Measurements from ENCODE around the gene SASH3. TPM values are rescaled to one million over a fixed set of nuclear protein-coding genes. Genes with fewer than 3 reads are reported as not detected.
A peak's percentile ranks its signal among the peaks of the same experiment; 100 is the strongest.

The SASH3 gene
- total and polyA plus RNA-seq, 2 donors (not counting 1 experiment from before 2014, with no cell fraction given) = 224 to 240 TPM

GRCh38 chrX:129790146-129790545, 10.4 kb downstream of the SASH3 start:
- TF ChIP-seq, protein P1, sequence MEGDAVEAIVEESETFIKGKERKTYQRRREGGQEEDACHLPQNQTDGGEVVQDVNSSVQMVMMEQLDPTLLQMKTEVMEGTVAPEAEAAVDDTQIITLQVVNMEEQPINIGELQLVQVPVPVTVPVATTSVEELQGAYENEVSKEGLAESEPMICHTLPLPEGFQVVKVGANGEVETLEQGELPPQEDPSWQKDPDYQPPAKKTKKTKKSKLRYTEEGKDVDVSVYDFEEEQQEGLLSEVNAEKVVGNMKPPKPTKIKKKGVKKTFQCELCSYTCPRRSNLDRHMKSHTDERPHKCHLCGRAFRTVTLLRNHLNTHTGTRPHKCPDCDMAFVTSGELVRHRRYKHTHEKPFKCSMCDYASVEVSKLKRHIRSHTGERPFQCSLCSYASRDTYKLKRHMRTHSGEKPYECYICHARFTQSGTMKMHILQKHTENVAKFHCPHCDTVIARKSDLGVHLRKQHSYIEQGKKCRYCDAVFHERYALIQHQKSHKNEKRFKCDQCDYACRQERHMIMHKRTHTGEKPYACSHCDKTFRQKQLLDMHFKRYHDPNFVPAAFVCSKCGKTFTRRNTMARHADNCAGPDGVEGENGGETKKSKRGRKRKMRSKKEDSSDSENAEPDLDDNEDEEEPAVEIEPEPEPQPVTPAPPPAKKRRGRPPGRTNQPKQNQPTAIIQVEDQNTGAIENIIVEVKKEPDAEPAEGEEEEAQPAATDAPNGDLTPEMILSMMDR (IDR thresholded peaks at IDR 0.05) = no peak
- no peak for TF ChIP-seq EZH2 (IDR thresholded peaks at IDR 0.05; ENCODE audit: borderline replicate concordance, insufficient read depth, low read depth, low read length, poor library complexity, severe bottlenecking)
- intact Hi-C loops (cut with micrococcal nuclease) = no loop called here
- peaks cover 0 to 81% of the 10 kb centered on the region in 2 experiments for H3K36me3 ChIP-seq (replicated peaks in 1 of 2; ENCODE audit: control extremely low read depth in 1 of 2, control insufficient read depth in 1 of 2, extremely low read depth in 1 of 2, insufficient read depth in 2 of 2, low read length in 1 of 2)
- DNase-seq = no peak
- H3K9me3 ChIP-seq (ENCODE audit: control extremely low read depth in 1 of 3, control insufficient read depth in 2 of 3, insufficient read depth in 1 of 3, low read length in 2 of 3) = no peaks in the 10 kb centered on the region
- CTCF ChIA-PET = interaction anchor here (0.5 to 1.3 kb wide), 2 partner anchors 43 to 271 kb away, joined by 3 to 4 read pairs; no protein-coding TSS in a partner anchor
- no peak overlapping the region for H3K4me3 ChIP-seq (ENCODE audit: control extremely low read depth in 1 of 5, extremely low read depth in 1 of 5, insufficient read depth in 1 of 5, low read depth in 2 of 5, low read length in 4 of 5)
- H3K79me2 ChIP-seq (ENCODE audit: control insufficient read depth, insufficient read depth, low read length) = peaks cover 38% of the 10 kb centered on the region
- Mint-ChIP-seq H3K4me1 (peaks cover 29% of the 10 kb centered on the region), H3K27me3 (no peaks in the 10 kb centered on the region), H3K4me3 (no peak overlapping the region), H3K27ac (peak overlapping the region; percentile 80), H3K9me3 (ENCODE audit: insufficient read depth) (no peaks in the 10 kb centered on the region)
- H3K27me3 ChIP-seq (replicated peaks in 1 of 4; ENCODE audit: control extremely low read depth in 1 of 4, control insufficient read depth in 3 of 4, insufficient read depth in 4 of 4, low read length in 3 of 4) = no peaks in the 10 kb centered on the region
- no peak for ATAC-seq (ENCODE audit: low read depth)
- no peak overlapping the region for H2AFZ ChIP-seq (ENCODE audit: insufficient read depth, low read depth, low read length, poor library complexity, severe bottlenecking)
- H3K4me1 ChIP-seq (ENCODE audit: control insufficient read depth in 2 of 2, insufficient read depth in 2 of 2, low read length in 2 of 2) = peaks cover 28 to 32% of the 10 kb centered on the region in 2 donors
- H3K4me2 ChIP-seq (replicated peaks; ENCODE audit: low read depth, low read length, poor library complexity, severe bottlenecking) = no peak overlapping the region
- no CpG with 5 or more reads among the region's 3 CpGs for WGBS (ENCODE audit: insufficient coverage)
- no peak overlapping the region for H3K9ac ChIP-seq (ENCODE audit: low read length)
- POLR2A ChIA-PET = no interaction called here
- H3K27ac ChIP-seq (ENCODE audit: low read length in 2 of 2) = peak overlapping the region in 1 of 2 donors; percentile 46
- peaks cover 95% of the 10 kb centered on the region for H4K20me1 ChIP-seq (ENCODE audit: control insufficient read depth, insufficient read depth, low read length, poor library complexity, severe bottlenecking)

GRCh38 chrX:129790808-129791207, 11.1 kb downstream of the SASH3 start:
- Mint-ChIP-seq H3K27me3 (no peaks in the 10 kb centered on the region), H3K4me3 (no peak overlapping the region), H3K27ac (no peak overlapping the region), H3K9me3 (ENCODE audit: insufficient read depth) (no peaks in the 10 kb centered on the region), H3K4me1 (peaks cover 22% of the 10 kb centered on the region)
- peaks cover 21 to 25% of the 10 kb centered on the region in 2 donors for H3K4me1 ChIP-seq (ENCODE audit: control insufficient read depth in 2 of 2, insufficient read depth in 2 of 2, low read length in 2 of 2)
- no CpG with 5 or more reads among the region's 9 CpGs for WGBS (ENCODE audit: insufficient coverage)
- no peak overlapping the region for H3K27ac ChIP-seq (ENCODE audit: low read length in 2 of 2)
- H2AFZ ChIP-seq (ENCODE audit: insufficient read depth, low read depth, low read length, poor library complexity, severe bottlenecking) = no peak overlapping the region
- H3K4me3 ChIP-seq (ENCODE audit: control extremely low read depth in 1 of 5, extremely low read depth in 1 of 5, insufficient read depth in 1 of 5, low read depth in 2 of 5, low read length in 4 of 5) = no peak overlapping the region
- H3K4me2 ChIP-seq (replicated peaks; ENCODE audit: low read depth, low read length, poor library complexity, severe bottlenecking) = no peak overlapping the region
- ChIA-PET POLR2A (no interaction called here), CTCF (interaction anchor here (0.9 to 1.3 kb wide), 2 partner anchors 35 to 270 kb away, joined by 4 to 5 read pairs; no protein-coding TSS in a partner anchor)
- DNase-seq = no peak
- H3K79me2 ChIP-seq (ENCODE audit: control insufficient read depth, insufficient read depth, low read length) = peaks cover 32% of the 10 kb centered on the region
- intact Hi-C loops (cut with micrococcal nuclease) = no loop called here
- TF ChIP-seq EZH2 (IDR thresholded peaks at IDR 0.05; ENCODE audit: borderline replicate concordance, insufficient read depth, low read depth, low read length, poor library complexity, severe bottlenecking) = no peak
- TF ChIP-seq, protein P1 (IDR thresholded peaks at IDR 0.05) = no peak
- H3K27me3 ChIP-seq (replicated peaks in 1 of 4; ENCODE audit: control extremely low read depth in 1 of 4, control insufficient read depth in 3 of 4, insufficient read depth in 4 of 4, low read length in 3 of 4) = no peaks in the 10 kb centered on the region
- ATAC-seq (ENCODE audit: low read depth) = no peak
- no peak overlapping the region for H3K9ac ChIP-seq (ENCODE audit: low read length)
- peaks cover 0 to 84% of the 10 kb centered on the region in 2 experiments for H3K36me3 ChIP-seq (replicated peaks in 1 of 2; ENCODE audit: control extremely low read depth in 1 of 2, control insufficient read depth in 1 of 2, extremely low read depth in 1 of 2, insufficient read depth in 2 of 2, low read length in 1 of 2)
- no peaks in the 10 kb centered on the region for H3K9me3 ChIP-seq (ENCODE audit: control extremely low read depth in 1 of 3, control insufficient read depth in 2 of 3, insufficient read depth in 1 of 3, low read length in 2 of 3)
- peaks cover 95% of the 10 kb centered on the region for H4K20me1 ChIP-seq (ENCODE audit: control insufficient read depth, insufficient read depth, low read length, poor library complexity, severe bottlenecking)
